Colonic mucosa (tissue), 4 donors: Measurements from ENCODE around the gene LHFPL5. TPM values are rescaled to one million over a fixed set of nuclear protein-coding genes. Genes with fewer than 3 reads are reported as not detected.

Experiments
- DNase-seq: peaks from one replicate; pipeline ENCODE4 v3.0.0-alpha.2; 2020
- H3K27ac ChIP-seq: fragments of 200-600 bp; one replicate; pipeline ENCODE4 v1.8.0; 2021
- H3K27me3 ChIP-seq: fragments of 200-600 bp; one replicate; pipeline ENCODE4 v1.8.0; 2021
- H3K36me3 ChIP-seq: fragments of 200-600 bp; one replicate; pipeline ENCODE4 v1.8.0; 2021
- H3K4me1 ChIP-seq: fragments of 200-600 bp; one replicate; pipeline ENCODE4 v1.8.0; 2021; ENCODE audit warnings: mild to moderate bottlenecking
- H3K4me3 ChIP-seq: fragments of 200-600 bp; one replicate; pipeline ENCODE4 v1.8.0; 2021
- H3K9ac ChIP-seq, 2 donors: one replicate each; pipeline ENCODE4 v1.7.0; 2013; ENCODE audit warnings: control low read depth in 2 of 2, low read depth in 2 of 2, low read length in 2 of 2
- H3K9me3 ChIP-seq: fragments of 200-600 bp; one replicate; pipeline ENCODE4 v1.8.0; 2021
- CTCF ChIP-seq: fragments of 200-600 bp; IDR thresholded peaks from one replicate; pipeline ENCODE4 v1.8.0; 2022; ENCODE audit warnings: antibody characterized with exemption, mild to moderate bottlenecking
- intact Hi-C: fragments of 100-400 bp; cut with DNase I; formaldehyde crosslinking; loops from one replicate; pipeline ENCODE4 v1.14.1; 2022
- total RNA-seq, 2 donors: library from RNA; stranded (reverse); fragmentation: NEBNext Ultra II Directional in 1 of 2; extraction: Animal tissue kit (Norgen Biotek cat#: 25700) in 1 of 2; gene quantifications; one replicate each; pipeline ENCODE4 v1.2.1, GENCODE V29; 2021
- donor health status: healthy.
- donor health status: DM: no; HTN: no; CAD: no.
- donor health status: DM: no; HTN: no; CAD: no.

LHFPL5 gene
- total RNA-seq, 2 donors from 2014 or later: not detected

DNA sequence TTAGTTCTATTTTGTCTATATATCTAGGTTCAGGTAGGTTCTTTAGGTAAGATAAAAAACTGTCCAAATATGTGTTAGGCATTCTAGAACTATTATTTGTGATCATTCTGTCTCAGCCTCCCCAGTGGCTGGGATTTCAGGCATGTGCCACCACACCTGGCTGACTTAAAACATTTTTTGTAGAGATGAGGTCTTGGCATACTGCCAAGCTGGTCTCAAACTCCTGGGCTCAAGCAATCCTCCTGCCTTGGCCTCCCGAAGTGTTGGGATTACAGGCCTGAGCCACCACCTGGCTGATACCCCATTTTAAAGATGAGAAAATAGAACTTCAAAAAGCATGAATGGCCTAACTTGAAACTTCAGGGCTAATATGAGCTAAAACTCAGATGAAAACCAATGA lies 33.9 kb downstream of the LHFPL5 start:
- intact Hi-C loops: no loop called here

GRCh38 chr6:35842381-35842780 lies 37.2 kb downstream of the LHFPL5 start:
- no peak overlapping the region for H3K4me3 ChIP-seq
- peaks cover 20% of the 10 kb centered on the region for H3K36me3 ChIP-seq
- TF ChIP-seq CTCF: no peak
- no peak for DNase-seq
- no peaks in the 10 kb centered on the region for H3K4me1 ChIP-seq
- H3K27me3 ChIP-seq: no peaks in the 10 kb centered on the region
- H3K9me3 ChIP-seq: no peaks in the 10 kb centered on the region
- intact Hi-C loops: no loop called here
- H3K27ac ChIP-seq: no peak overlapping the region
- H3K9ac ChIP-seq: no peak overlapping the region

More for the DNA sequence above, 33.9 kb downstream of the LHFPL5 start:
- Histone ChIP-seq H3K4me3 (no peak overlapping the region), H3K4me1 (no peaks in the 10 kb centered on the region), H3K9ac (no peak overlapping the region), H3K9me3 (no peaks in the 10 kb centered on the region), H3K36me3 (peaks cover 16% of the 10 kb centered on the region), H3K27me3 (no peaks in the 10 kb centered on the region), H3K27ac (no peak overlapping the region)
- DNase-seq: no peak
- TF ChIP-seq CTCF: no peak

DNA sequence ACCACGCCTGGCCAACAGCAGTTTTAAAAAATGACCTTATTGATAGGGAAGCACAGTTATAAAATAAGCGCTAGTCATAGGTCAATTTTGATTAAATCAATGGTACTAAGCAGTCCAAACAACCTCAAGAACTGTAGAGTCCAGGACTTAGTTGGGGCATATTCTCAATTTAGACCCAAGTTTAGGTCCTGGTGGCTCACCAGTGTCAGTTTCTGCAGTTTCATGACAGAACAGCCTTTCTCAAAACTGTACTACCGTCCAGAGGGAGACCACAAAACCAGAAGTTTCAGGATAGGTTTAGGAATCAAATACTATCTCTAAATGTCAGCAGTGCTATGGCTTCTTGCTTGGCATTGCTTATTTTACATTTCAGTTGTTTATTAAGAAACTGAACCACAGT lies 39.1 kb downstream of the LHFPL5 start:
- H3K27ac ChIP-seq: no peak overlapping the region
- no peak for DNase-seq
- H3K36me3 ChIP-seq: peaks cover 15% of the 10 kb centered on the region
- H3K27me3 ChIP-seq: no peaks in the 10 kb centered on the region
- H3K4me3 ChIP-seq: no peak overlapping the region
- TF ChIP-seq CTCF: no peak
- intact Hi-C loops: no loop called here
- H3K9me3 ChIP-seq: no peaks in the 10 kb centered on the region
- H3K4me1 ChIP-seq: no peaks in the 10 kb centered on the region
- no peak overlapping the region for H3K9ac ChIP-seq

GRCh38 chr6:35850208-35850607 lies 45.1 kb downstream of the LHFPL5 start:
- no peaks in the 10 kb centered on the region for H3K9me3 ChIP-seq
- H3K4me1 ChIP-seq: no peaks in the 10 kb centered on the region
- DNase-seq: no peak
- TF ChIP-seq CTCF: no peak
- H3K27ac ChIP-seq: no peak overlapping the region
- intact Hi-C loops: no loop called here
- no peak overlapping the region for H3K4me3 ChIP-seq
- peaks cover 5% of the 10 kb centered on the region for H3K36me3 ChIP-seq
- H3K9ac ChIP-seq: no peak overlapping the region
- H3K27me3 ChIP-seq: no peaks in the 10 kb centered on the region

GRCh38 chr6:35852994-35853393 lies 47.8 kb downstream of the LHFPL5 start:
- Histone ChIP-seq H3K4me3 (no peak overlapping the region), H3K27me3 (no peaks in the 10 kb centered on the region), H3K27ac (no peak overlapping the region), H3K9me3 (no peaks in the 10 kb centered on the region), H3K36me3 (no peaks in the 10 kb centered on the region), H3K9ac (no peak overlapping the region), H3K4me1 (no peaks in the 10 kb centered on the region)
- DNase-seq: no peak
- no peak for TF ChIP-seq CTCF
- intact Hi-C loops: no loop called here

DNA sequence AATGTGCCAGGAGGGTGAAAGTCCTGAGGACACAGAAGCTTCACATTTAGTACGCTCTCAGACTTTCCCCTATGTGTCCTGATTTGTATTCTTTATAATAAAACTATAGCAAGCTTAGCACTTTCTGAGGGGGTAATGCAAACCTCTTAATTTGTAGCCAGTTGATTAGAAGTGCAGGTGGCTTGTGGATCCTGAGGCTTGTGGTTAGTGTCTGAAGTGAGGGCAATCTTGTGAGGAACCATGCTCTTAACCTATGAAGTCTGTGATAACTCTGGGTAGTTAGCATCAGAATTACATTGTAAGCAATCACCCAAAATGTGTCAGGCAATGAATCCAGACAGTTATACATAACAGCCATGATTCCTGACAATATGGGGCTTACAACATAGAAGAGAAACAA lies 51.1 kb downstream of the LHFPL5 start:
- Histone ChIP-seq H3K27me3 (no peaks in the 10 kb centered on the region), H3K4me1 (no peaks in the 10 kb centered on the region), H3K9me3 (no peaks in the 10 kb centered on the region), H3K4me3 (no peak overlapping the region), H3K36me3 (no peaks in the 10 kb centered on the region), H3K9ac (no peak overlapping the region), H3K27ac (no peak overlapping the region)
- no peak for TF ChIP-seq CTCF
- no peak for DNase-seq
- intact Hi-C loops: no loop called here
